GM12873 (cell line): Measurements from ENCODE around the gene OBSCN.

Source experiments
- TF ChIP-seq, protein P1 (sequence below): IDR thresholded peaks from 2 replicates; pipeline ENCODE4 v1.5.1; 2012; ENCODE audit warnings: low read depth, mild to moderate bottlenecking, moderate library complexity, low read length, control low read depth; ENCODE audit not compliant: insufficient read depth; ENCODE audit errors: missing control alignments

The OBSCN gene

DNA sequence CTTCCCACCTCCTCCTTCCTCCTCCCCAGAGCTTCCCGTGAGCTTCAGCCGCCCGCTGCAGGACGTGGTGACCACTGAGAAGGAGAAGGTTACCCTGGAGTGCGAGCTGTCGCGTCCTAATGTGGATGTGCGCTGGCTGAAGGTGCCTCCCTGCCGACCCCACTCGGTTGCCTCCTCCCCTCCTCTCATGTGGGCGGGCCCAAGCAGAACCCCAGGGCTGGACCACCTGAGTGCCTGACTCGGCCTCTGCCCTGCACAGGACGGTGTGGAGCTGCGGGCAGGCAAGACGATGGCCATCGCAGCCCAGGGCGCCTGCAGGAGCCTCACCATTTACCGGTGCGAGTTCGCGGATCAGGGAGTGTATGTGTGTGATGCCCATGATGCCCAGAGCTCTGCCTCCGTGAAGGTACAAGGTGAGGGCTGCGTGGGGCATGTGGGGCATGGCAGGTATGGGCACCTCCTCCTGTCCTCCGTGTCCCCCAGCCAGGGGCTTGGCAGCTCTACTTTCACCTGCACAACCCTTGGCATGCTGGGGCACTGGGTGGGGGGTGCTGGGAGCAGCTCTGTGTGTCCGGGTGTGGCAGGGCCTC lies 69.2 kb downstream of the OBSCN start:
- TF ChIP-seq, protein P1, sequence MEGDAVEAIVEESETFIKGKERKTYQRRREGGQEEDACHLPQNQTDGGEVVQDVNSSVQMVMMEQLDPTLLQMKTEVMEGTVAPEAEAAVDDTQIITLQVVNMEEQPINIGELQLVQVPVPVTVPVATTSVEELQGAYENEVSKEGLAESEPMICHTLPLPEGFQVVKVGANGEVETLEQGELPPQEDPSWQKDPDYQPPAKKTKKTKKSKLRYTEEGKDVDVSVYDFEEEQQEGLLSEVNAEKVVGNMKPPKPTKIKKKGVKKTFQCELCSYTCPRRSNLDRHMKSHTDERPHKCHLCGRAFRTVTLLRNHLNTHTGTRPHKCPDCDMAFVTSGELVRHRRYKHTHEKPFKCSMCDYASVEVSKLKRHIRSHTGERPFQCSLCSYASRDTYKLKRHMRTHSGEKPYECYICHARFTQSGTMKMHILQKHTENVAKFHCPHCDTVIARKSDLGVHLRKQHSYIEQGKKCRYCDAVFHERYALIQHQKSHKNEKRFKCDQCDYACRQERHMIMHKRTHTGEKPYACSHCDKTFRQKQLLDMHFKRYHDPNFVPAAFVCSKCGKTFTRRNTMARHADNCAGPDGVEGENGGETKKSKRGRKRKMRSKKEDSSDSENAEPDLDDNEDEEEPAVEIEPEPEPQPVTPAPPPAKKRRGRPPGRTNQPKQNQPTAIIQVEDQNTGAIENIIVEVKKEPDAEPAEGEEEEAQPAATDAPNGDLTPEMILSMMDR = no peak

DNA sequence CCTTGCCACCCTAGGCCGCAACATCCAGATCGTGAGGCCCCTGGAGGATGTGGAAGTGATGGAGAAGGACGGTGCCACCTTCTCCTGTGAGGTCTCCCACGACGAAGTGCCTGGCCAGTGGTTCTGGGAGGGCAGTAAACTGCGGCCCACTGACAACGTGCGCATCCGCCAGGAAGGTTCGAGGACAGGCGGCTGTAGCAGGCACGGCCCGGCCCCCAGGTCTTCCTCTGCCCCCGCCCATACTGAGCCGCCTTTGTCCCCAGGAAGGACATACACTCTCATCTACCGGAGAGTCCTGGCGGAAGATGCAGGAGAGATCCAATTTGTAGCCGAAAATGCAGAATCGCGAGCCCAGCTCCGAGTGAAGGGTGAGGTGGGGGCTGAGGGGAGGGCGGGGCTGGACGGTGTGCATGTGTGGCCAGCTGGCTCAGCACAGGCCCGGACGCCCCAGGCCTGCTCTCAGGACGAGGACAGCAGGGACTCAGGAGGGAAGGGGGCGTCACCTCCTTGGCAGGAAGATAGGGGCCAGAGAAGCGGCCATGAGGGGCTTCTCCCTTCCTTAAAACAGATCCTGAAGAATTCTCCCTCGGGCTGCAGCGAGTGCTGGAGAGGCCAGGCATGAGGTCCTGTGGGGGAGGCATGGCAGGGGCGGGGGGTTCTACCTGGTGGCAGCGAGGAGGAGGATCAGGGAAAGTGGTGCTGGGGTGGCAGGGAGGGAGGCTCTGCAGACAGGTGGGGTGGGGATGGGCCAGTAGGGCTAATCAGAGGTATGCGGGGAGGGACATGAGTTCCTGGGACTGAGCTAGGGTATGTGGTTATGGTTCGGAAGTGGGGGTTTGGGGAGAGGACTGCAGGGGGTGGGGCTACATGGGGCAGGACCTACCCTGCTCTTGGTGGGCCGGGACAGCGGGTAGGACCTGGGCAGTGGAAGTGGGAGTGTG lies 69.9 kb downstream of the OBSCN start:
- TF ChIP-seq, protein P1 = no peak

DNA sequence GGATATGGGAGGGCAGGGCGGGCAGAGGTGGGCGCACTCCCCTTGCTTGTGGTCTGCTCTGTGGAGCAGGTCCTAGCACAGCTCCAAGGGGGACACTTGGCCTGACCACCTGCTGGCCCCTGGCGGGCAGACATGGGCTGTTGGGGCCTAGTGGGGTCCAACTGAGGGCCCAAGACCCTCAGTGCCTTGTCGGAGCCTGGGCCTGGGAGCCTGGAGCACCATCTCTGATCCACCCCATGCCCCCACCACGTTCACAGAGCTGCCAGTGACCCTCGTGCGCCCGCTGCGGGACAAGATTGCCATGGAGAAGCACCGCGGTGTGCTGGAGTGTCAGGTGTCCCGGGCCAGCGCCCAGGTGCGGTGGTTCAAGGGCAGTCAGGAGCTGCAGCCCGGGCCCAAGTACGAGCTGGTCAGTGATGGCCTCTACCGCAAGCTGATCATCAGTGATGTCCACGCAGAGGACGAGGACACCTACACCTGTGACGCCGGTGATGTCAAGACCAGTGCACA lies 70.6 kb downstream of the OBSCN start:
- TF ChIP-seq, protein P1 = no peak

DNA sequence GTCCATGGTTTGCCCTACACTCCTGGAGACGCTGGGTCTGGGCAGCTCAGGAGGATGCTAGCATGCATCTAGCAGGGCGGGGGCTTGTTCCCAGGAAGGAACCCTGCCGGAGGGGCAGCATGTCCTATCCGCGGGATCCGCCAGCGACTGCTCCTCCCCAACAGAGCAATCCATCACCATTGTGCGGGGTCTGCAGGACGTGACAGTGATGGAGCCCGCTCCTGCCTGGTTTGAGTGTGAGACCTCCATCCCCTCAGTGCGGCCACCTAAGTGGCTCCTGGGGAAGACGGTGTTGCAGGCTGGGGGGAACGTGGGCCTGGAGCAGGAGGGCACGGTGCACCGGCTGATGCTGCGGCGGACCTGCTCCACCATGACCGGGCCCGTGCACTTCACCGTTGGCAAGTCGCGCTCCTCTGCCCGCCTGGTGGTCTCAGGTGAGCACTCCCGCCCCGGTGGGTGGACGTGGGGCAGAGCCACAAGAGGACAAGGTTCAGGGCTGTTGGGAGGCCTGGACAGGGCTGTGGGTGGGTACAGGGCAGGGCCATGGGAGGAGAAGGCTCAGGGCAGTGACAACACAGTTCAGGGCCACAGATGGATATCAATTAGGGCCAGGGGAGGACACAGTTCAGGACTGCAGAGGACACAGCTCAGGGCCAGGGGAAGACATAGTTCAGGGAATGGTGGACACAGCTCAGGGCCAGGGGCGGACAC lies 71.3 kb downstream of the OBSCN start:
- TF ChIP-seq, protein P1 = no peak

DNA sequence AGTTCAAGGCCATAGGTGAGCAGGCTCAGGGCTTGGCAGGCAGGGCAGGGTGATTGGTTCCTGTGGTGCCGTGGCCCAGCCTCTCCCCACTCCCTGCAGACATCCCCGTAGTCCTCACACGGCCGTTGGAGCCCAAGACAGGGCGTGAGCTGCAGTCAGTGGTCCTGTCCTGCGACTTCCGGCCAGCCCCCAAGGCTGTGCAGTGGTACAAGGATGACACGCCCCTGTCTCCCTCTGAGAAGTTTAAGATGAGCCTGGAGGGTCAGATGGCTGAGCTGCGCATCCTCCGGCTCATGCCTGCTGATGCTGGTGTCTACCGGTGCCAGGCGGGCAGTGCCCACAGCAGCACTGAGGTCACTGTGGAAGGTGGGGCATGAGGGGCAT lies 71.9 kb downstream of the OBSCN start:
- TF ChIP-seq, protein P1 = no peak

DNA sequence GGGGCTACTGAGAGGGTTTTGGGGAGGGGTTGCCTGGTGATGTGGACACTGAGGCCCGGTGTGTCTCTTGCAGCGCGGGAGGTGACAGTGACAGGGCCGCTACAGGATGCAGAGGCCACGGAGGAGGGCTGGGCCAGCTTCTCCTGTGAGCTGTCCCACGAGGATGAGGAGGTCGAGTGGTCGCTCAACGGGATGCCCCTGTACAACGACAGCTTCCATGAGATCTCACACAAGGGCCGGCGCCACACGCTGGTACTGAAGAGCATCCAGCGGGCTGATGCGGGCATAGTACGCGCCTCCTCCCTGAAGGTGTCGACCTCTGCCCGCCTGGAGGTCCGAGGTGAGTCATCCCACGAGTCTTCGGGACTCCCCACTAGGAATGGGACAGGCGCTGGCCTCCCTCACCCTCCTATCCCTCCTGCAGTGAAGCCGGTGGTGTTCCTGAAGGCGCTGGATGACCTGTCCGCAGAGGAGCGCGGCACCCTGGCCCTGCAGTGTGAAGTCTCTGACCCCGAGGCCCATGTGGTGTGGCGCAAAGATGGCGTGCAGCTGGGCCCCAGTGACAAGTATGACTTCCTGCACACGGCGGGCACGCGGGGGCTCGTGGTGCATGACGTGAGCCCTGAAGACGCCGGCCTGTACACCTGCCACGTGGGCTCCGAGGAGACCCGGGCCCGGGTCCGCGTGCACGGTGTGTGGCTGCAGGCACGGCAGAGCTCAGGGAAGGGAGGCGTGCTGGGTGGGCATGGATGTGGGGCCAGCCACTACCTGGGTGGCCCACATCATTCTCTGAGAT lies 72.5 kb downstream of the OBSCN start:
- TF ChIP-seq, protein P1 = no peak
